OCI-LY3 (cell line): ENCODE measurements around the gene DUSP16.

Experiments used
- H2AFZ ChIP-seq: fragments of 200-600, 300-600 bp; shearing (Covaris generic); 2 replicates; pipeline ENCODE4 v1.6.0; 2014; ENCODE audit warnings: antibody characterized with exemption, low read depth, low read length
- H3K27ac ChIP-seq: fragments of 200-600, 300-600 bp; sonication (generic); 2 replicates; pipeline ENCODE4 v1.5.1; 2014; ENCODE audit warnings: mild to moderate bottlenecking, low read length, moderate library complexity, mixed read lengths
- H3K27me3 ChIP-seq: fragments of 200-600, 300-600 bp; sonication (generic); 2 replicates; pipeline ENCODE4 v1.6.1; 2014; ENCODE audit warnings: low read depth, low read length, mixed read lengths
- H3K36me3 ChIP-seq: fragments of 200-600, 300-600 bp; sonication (generic); replicated peaks from 2 replicates; pipeline ENCODE3; 2014; ENCODE audit warnings: low read depth, low read length, mixed read lengths
- H3K4me1 ChIP-seq: fragments of 300-600, 200-600 bp; sonication (generic); 2 replicates; pipeline ENCODE4 v1.6.1; 2014; ENCODE audit warnings: low read length, mixed read lengths
- H3K4me2 ChIP-seq: fragments of 200-600, 300-600 bp; sonication (generic); 2 replicates; pipeline ENCODE4 v1.6.1; 2014; ENCODE audit warnings: low read length, mixed read lengths
- H3K4me3 ChIP-seq: fragments of 300-600, 200-600 bp; sonication (generic); 2 replicates; pipeline ENCODE4 v1.5.1; 2014; ENCODE audit warnings: antibody characterized with exemption, mild to moderate bottlenecking, low read length, moderate library complexity
- H3K79me2 ChIP-seq: fragments of 300-600, 200-600 bp; shearing (Covaris generic); 2 replicates; pipeline ENCODE4 v1.6.1; 2014; ENCODE audit warnings: mild to moderate bottlenecking, low read length, mixed read lengths
- H3K9ac ChIP-seq: fragments of 300-600, 200-600 bp; shearing (Covaris generic); 2 replicates; pipeline ENCODE4 v1.6.0; 2014; ENCODE audit warnings: mild to moderate bottlenecking, low read length, moderate library complexity
- H3K9me3 ChIP-seq: fragments of 200-600, 300-600 bp; shearing (Covaris generic); 2 replicates; pipeline ENCODE4 v1.6.1; 2014; ENCODE audit warnings: low read length, mixed read lengths; ENCODE audit not compliant: insufficient read depth
- H4K20me1 ChIP-seq: fragments of 200-600, 300-600 bp; sonication (generic); 2 replicates; pipeline ENCODE4 v1.6.1; 2016; ENCODE audit warnings: low read length, mixed read lengths; ENCODE audit not compliant: insufficient read depth
- CTCF ChIP-seq: fragments of 200-600, 300-600 bp; sonication (generic); IDR thresholded peaks from 2 replicates; pipeline ENCODE4 v1.5.1; 2014; ENCODE audit warnings: antibody characterized with exemption, low read length, low read depth
- EZH2phosphoT487 ChIP-seq: fragments of 200-600 bp; shearing (Covaris generic); IDR thresholded peaks from 2 replicates; pipeline ENCODE4 v1.6.1; 2018; ENCODE audit warnings: antibody characterized with exemption, mixed run types, low read depth

Gene DUSP16

DNA sequence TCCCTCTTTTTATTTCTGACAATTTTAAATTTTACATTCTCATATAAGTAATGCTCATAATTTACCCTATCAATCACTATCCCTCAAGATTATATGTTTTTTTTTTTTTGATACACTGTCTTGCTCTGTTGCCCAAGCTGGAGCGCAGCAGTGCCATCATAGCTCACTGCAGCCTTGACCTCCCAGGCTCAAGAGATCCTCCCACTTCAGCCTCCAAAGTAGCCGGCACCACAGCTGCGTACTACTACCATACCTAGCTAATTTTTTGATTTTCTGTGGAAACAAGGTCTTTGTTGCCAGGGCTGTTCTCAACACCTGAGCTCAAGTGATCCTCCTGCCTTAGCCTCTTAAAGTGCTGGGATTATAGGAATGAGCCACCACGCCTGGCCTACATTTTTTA lies 4.4 kb downstream of the DUSP16 start:
- Histone ChIP-seq H3K9ac (no peak overlapping the region), H3K27ac (no peak overlapping the region), H2AFZ (no peak overlapping the region), H3K9me3 (no peaks in the 10 kb centered on the region), H3K4me1 (peaks cover 14% of the 10 kb centered on the region), H3K79me2 (no peaks in the 10 kb centered on the region), H4K20me1 (no peaks in the 10 kb centered on the region), H3K27me3 (peaks cover 11% of the 10 kb centered on the region), H3K4me3 (no peak overlapping the region), H3K4me2 (no peak overlapping the region), H3K36me3 (no peaks in the 10 kb centered on the region)
- TF ChIP-seq EZH2phosphoT487: no peak
- no peak for TF ChIP-seq CTCF

DNA sequence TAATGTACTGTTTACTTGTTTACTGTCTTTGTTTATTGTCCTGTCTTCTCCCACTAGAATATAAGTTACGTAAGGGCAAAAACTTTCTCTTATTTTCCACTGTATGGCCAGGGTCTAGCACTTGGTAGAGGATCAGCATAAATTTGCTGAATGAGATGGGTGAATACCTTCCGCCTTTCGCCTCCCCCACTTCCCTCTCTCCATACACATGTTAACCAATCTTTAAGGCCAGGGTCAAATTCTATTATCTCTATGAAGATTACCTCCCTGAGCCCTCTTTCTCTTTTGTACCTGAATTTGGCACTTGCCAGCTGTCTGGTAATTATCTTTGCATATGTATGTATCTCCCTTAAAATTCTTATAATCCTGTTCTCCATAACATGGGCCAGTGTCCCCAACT lies 4.9 kb downstream of the DUSP16 start:
- Histone ChIP-seq H3K79me2 (no peaks in the 10 kb centered on the region), H3K4me2 (no peak overlapping the region)

DNA sequence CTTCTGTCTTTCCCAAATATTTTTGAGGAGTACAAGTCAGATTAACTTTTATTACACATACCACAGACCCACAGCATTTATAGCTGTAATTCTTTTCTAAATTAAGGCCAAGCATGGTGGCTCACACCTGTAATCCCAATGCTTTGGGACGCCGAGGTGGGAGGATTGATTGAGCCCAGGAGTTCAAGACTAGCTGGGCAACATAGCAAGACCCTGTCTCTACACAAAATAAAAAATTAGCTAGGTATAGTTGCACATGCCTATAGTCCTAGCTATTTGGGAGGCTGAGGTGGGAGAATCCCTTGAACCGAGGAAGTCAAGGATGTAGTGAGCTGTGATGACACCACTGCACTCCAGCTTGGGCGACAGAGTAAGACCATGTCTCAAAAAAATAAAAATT lies 7.0 kb downstream of the DUSP16 start:
- H3K4me1 ChIP-seq: peaks cover 4% of the 10 kb centered on the region
- TF ChIP-seq EZH2phosphoT487 (no peak), CTCF (no peak)
- H3K36me3 ChIP-seq: no peaks in the 10 kb centered on the region
- no peaks in the 10 kb centered on the region for H3K9me3 ChIP-seq
- H3K27me3 ChIP-seq: peaks cover 11% of the 10 kb centered on the region
- H3K9ac ChIP-seq: no peak overlapping the region
- no peaks in the 10 kb centered on the region for H3K79me2 ChIP-seq
- no peak overlapping the region for H3K27ac ChIP-seq
- no peak overlapping the region for H3K4me2 ChIP-seq
- H3K4me3 ChIP-seq: no peak overlapping the region
- no peak overlapping the region for H2AFZ ChIP-seq
- H4K20me1 ChIP-seq: no peaks in the 10 kb centered on the region

More for the DNA sequence above, 4.9 kb downstream of the DUSP16 start:
- no peaks in the 10 kb centered on the region for H4K20me1 ChIP-seq
- no peak overlapping the region for H3K27ac ChIP-seq
- TF ChIP-seq EZH2phosphoT487 (no peak), CTCF (no peak)
- no peak overlapping the region for H3K9ac ChIP-seq
- no peak overlapping the region for H3K4me3 ChIP-seq
- peaks cover 11% of the 10 kb centered on the region for H3K4me1 ChIP-seq
- peaks cover 11% of the 10 kb centered on the region for H3K27me3 ChIP-seq
- H3K36me3 ChIP-seq: no peaks in the 10 kb centered on the region
- no peaks in the 10 kb centered on the region for H3K9me3 ChIP-seq
- no peak overlapping the region for H2AFZ ChIP-seq

- no peaks in the 10 kb centered on the region for H3K79me2 ChIP-seq
- H3K4me1 ChIP-seq: no peaks in the 10 kb centered on the region
These were observed 9.4 kb downstream of the DUSP16 start for GRCh38 chr12:12553208-12553785.

More at GRCh38 chr12:12553208-12553785, 9.4 kb downstream of the DUSP16 start:
- H2AFZ ChIP-seq: no peak overlapping the region
- H3K9me3 ChIP-seq: no peaks in the 10 kb centered on the region
- no peak overlapping the region for H3K4me2 ChIP-seq
- H3K36me3 ChIP-seq: no peaks in the 10 kb centered on the region
- H3K27me3 ChIP-seq: no peaks in the 10 kb centered on the region
- TF ChIP-seq CTCF (no peak), EZH2phosphoT487 (no peak)
- no peak overlapping the region for H3K9ac ChIP-seq
- no peak overlapping the region for H3K4me3 ChIP-seq
- no peaks in the 10 kb centered on the region for H4K20me1 ChIP-seq
- H3K27ac ChIP-seq: no peak overlapping the region
